ENCODE measurements around the gene RBFOX1. TPM values are rescaled to one million over a fixed set of nuclear protein-coding genes. Genes with fewer than 3 reads are reported as not detected.
"Not testable (repeated sequence)": the region's sequence is repeated elsewhere in the genome, so short reads cannot be mapped to it uniquely, and the experiment has no call there.

The RBFOX1 gene
- total and polyA plus RNA-seq, 5 experiments from 2014 or later: not detected

- no peak overlapping the region for H3K27ac Mint-ChIP-seq
- H3K27me3 Mint-ChIP-seq: no peaks in the 10 kb centered on the region
- H3K4me3 Mint-ChIP-seq: no peak overlapping the region
- H3K36me3 Mint-ChIP-seq: peaks cover 0 to 4% (median 0%) of the 10 kb centered on the region in 3 donors
- peaks cover 0 to 23% (median 17%) of the 10 kb centered on the region in 9 donors for H3K9me3 Mint-ChIP-seq
- POLR2A ChIA-PET: no interaction called here
- DNase-seq (no peak), ATAC-seq (no peak)
- no peaks in the 10 kb centered on the region for H3K4me1 Mint-ChIP-seq
Observed at GRCh38 chr16:7471268-7471667, 138.6 kb downstream of the RBFOX1 start.

GRCh38 chr16:7482032-7482431 is 149.4 kb downstream of the RBFOX1 start:
- H3K27me3 Mint-ChIP-seq: no peaks in the 10 kb centered on the region
- DNase-seq (no peak), ATAC-seq (no peak)
- no peaks in the 10 kb centered on the region for H3K36me3 Mint-ChIP-seq
- no peak overlapping the region for H3K27ac Mint-ChIP-seq
- no peak overlapping the region for H3K4me3 Mint-ChIP-seq
- H3K9me3 Mint-ChIP-seq: peaks cover 0 to 15% (median 4%) of the 10 kb centered on the region in 9 donors
- no peaks in the 10 kb centered on the region for H3K4me1 Mint-ChIP-seq
- POLR2A ChIA-PET: no interaction called here

- no peak for DNase-seq
- no peak for ATAC-seq
- POLR2A ChIA-PET: no interaction called here
- Mint-ChIP-seq H3K9me3 (peaks cover 0 to 19% (median 4%) of the 10 kb centered on the region in 9 donors), H3K4me3 (no peak overlapping the region), H3K27ac (no peak overlapping the region), H3K4me1 (no peaks in the 10 kb centered on the region), H3K27me3 (no peaks in the 10 kb centered on the region), H3K36me3 (no peaks in the 10 kb centered on the region)
Observed at GRCh38 chr16:7482596-7483290, 150.1 kb downstream of the RBFOX1 start.

- no peak for DNase-seq
- no peak overlapping the region for H3K27ac Mint-ChIP-seq
- H3K9me3 Mint-ChIP-seq: peaks cover 0 to 14% (median 2%) of the 10 kb centered on the region in 9 donors
- no peak overlapping the region for H3K4me3 Mint-ChIP-seq
- POLR2A ChIA-PET: no interaction called here
- H3K4me1 Mint-ChIP-seq: no peaks in the 10 kb centered on the region
- no peaks in the 10 kb centered on the region for H3K27me3 Mint-ChIP-seq
- ATAC-seq: no peak
- H3K36me3 Mint-ChIP-seq: no peaks in the 10 kb centered on the region
Observed at GRCh38 chr16:7487574-7488323, 155.1 kb downstream of the RBFOX1 start.

- no peak overlapping the region for H3K4me3 Mint-ChIP-seq
- DNase-seq (no peak), ATAC-seq (no peak)
- peaks cover 0 to 25% (median 7%) of the 10 kb centered on the region in 9 donors for H3K9me3 Mint-ChIP-seq
- no peaks in the 10 kb centered on the region for H3K36me3 Mint-ChIP-seq
- POLR2A ChIA-PET: no interaction called here
- H3K4me1 Mint-ChIP-seq: no peaks in the 10 kb centered on the region
- no peak overlapping the region for H3K27ac Mint-ChIP-seq
- peaks cover 0 to 3% (median 0%) of the 10 kb centered on the region in 5 donors for H3K27me3 Mint-ChIP-seq
Observed at GRCh38 chr16:7492122-7492521, 159.5 kb downstream of the RBFOX1 start.

GRCh38 chr16:7493133-7493532 is 160.5 kb downstream of the RBFOX1 start:
- H3K36me3 Mint-ChIP-seq: no peaks in the 10 kb centered on the region
- POLR2A ChIA-PET: no interaction called here
- H3K9me3 Mint-ChIP-seq: peaks cover 0 to 27% (median 4%) of the 10 kb centered on the region in 9 donors
- peaks cover 0 to 3% (median 0%) of the 10 kb centered on the region in 5 donors for H3K27me3 Mint-ChIP-seq
- H3K4me1 Mint-ChIP-seq: no peaks in the 10 kb centered on the region
- no peak for DNase-seq
- no peak overlapping the region for H3K4me3 Mint-ChIP-seq
- no peak for ATAC-seq
- H3K27ac Mint-ChIP-seq: no peak overlapping the region

- POLR2A ChIA-PET: no interaction called here
- no peak for DNase-seq
- H3K27ac Mint-ChIP-seq: no peak overlapping the region
- no peaks in the 10 kb centered on the region for H3K36me3 Mint-ChIP-seq
- no peaks in the 10 kb centered on the region for H3K4me1 Mint-ChIP-seq
- no peak overlapping the region for H3K4me3 Mint-ChIP-seq
- H3K27me3 Mint-ChIP-seq: peaks cover 0 to 3% (median 0%) of the 10 kb centered on the region in 5 donors
- ATAC-seq: no peak
- peaks cover 0 to 24% (median 4%) of the 10 kb centered on the region in 9 donors for H3K9me3 Mint-ChIP-seq
Observed at GRCh38 chr16:7497691-7498090, 165.0 kb downstream of the RBFOX1 start.

- DNase-seq: no peak
- POLR2A ChIA-PET: interaction anchor here (0.5 kb wide), 1 partner anchor 346 kb away, joined by 3 read pairs; no protein-coding TSS in a partner anchor
- Mint-ChIP-seq H3K36me3 (no peaks in the 10 kb centered on the region), H3K4me1 (no peaks in the 10 kb centered on the region), H3K9me3 (peaks cover 0 to 16% (median 8%) of the 10 kb centered on the region in 9 donors), H3K4me3 (no peak overlapping the region), H3K27ac (no peak overlapping the region), H3K27me3 (peaks cover 0 to 3% (median 0%) of the 10 kb centered on the region in 5 donors)
- no peak for ATAC-seq
Observed at GRCh38 chr16:7501868-7502267, 169.2 kb downstream of the RBFOX1 start.

GRCh38 chr16:7502591-7503157 is 170.0 kb downstream of the RBFOX1 start:
- POLR2A ChIA-PET, DNase-seq, H3K27me3 Mint-ChIP-seq, H3K4me3 Mint-ChIP-seq, ATAC-seq, H3K27ac Mint-ChIP-seq, H3K36me3 Mint-ChIP-seq, H3K4me1 Mint-ChIP-seq: not testable (repeated sequence)
- peaks cover 0 to 16% (median 5%) of the 10 kb centered on the region in 9 donors for H3K9me3 Mint-ChIP-seq

GRCh38 chr16:7503666-7504065 is 171.0 kb downstream of the RBFOX1 start:
- Mint-ChIP-seq H3K4me3 (no peak overlapping the region), H3K27me3 (no peaks in the 10 kb centered on the region), H3K9me3 (peaks cover 0 to 16% (median 5%) of the 10 kb centered on the region in 9 donors), H3K36me3 (no peaks in the 10 kb centered on the region), H3K27ac (no peak overlapping the region), H3K4me1 (no peaks in the 10 kb centered on the region)
- DNase-seq (no peak), ATAC-seq (no peak)
- POLR2A ChIA-PET: no interaction called here

- ATAC-seq: no peak
- no peak for DNase-seq
- H3K27ac Mint-ChIP-seq: no peak overlapping the region
- peaks cover 0 to 2% (median 0%) of the 10 kb centered on the region in 5 donors for H3K27me3 Mint-ChIP-seq
- H3K4me1 Mint-ChIP-seq: no peaks in the 10 kb centered on the region
- peaks cover 0 to 1% (median 0%) of the 10 kb centered on the region in 3 donors for H3K36me3 Mint-ChIP-seq
- POLR2A ChIA-PET: no interaction called here
- peaks cover 0 to 17% (median 5%) of the 10 kb centered on the region in 9 donors for H3K9me3 Mint-ChIP-seq
- H3K4me3 Mint-ChIP-seq: no peak overlapping the region
Observed at GRCh38 chr16:7504844-7505243, 172.2 kb downstream of the RBFOX1 start.

GRCh38 chr16:7505495-7505894 is 172.8 kb downstream of the RBFOX1 start:
- POLR2A ChIA-PET: no interaction called here
- Mint-ChIP-seq H3K4me3 (no peak overlapping the region), H3K9me3 (peaks cover 0 to 22% (median 5%) of the 10 kb centered on the region in 9 donors), H3K36me3 (peaks cover 0 to 7% (median 0%) of the 10 kb centered on the region in 3 donors), H3K27ac (no peak overlapping the region), H3K27me3 (peaks cover 0 to 4% (median 0%) of the 10 kb centered on the region in 5 donors), H3K4me1 (no peaks in the 10 kb centered on the region)
- no peak for ATAC-seq
- DNase-seq: no peak

- Mint-ChIP-seq H3K4me3 (no peak overlapping the region), H3K36me3 (peaks cover 0 to 7% (median 0%) of the 10 kb centered on the region in 3 donors), H3K27me3 (peaks cover 0 to 4% (median 0%) of the 10 kb centered on the region in 5 donors), H3K4me1 (peaks cover 0 to 2% (median 0%) of the 10 kb centered on the region in 4 donors), H3K27ac (no peak overlapping the region), H3K9me3 (peaks cover 0 to 21% (median 9%) of the 10 kb centered on the region in 9 donors)
- DNase-seq: no peak
- POLR2A ChIA-PET: no interaction called here
- ATAC-seq: no peak
Observed at GRCh38 chr16:7506363-7506762, 173.7 kb downstream of the RBFOX1 start.
